Measurements from ENCODE around the gene UBASH3B. TPM values are rescaled to one million over a fixed set of nuclear protein-coding genes. Genes with fewer than 3 reads are reported as not detected.

The UBASH3B gene
- total and polyA plus RNA-seq, 2 donors (not counting 1 experiment from before 2014, with no cell fraction given): 13.1 to 44.4 TPM

- TF ChIP-seq EZH2 (IDR thresholded peaks at IDR 0.05; ENCODE audit: low read length, missing control alignments): no peak
- TF ChIP-seq CTCF (conservative IDR thresholded peaks at IDR 0.05 in 1 of 2, IDR thresholded peaks at IDR 0.05 in 1 of 2; ENCODE audit: low read depth in 1 of 2, low read length in 2 of 2): no peak
- no peaks in the 10 kb centered on the region for H3K4me1 ChIP-seq (ENCODE audit: control insufficient read depth, extremely low read depth, insufficient read depth, low read length)
- no peaks in the 10 kb centered on the region for H3K36me3 ChIP-seq (ENCODE audit: control insufficient read depth, insufficient read depth, low read length)
- no peak overlapping the region for H2AFZ ChIP-seq (ENCODE audit: low read length)
- H3K27me3 ChIP-seq (ENCODE audit: control insufficient read depth, insufficient read depth, low read length): no peaks in the 10 kb centered on the region
- no peak for DNase-seq (ENCODE audit: low read depth in 2 of 2)
- H3K27ac ChIP-seq (ENCODE audit: insufficient read depth, low read length): no peak overlapping the region
- no peak overlapping the region for H3K4me2 ChIP-seq (ENCODE audit: extremely low read depth, insufficient read depth, low read length)
- no peaks in the 10 kb centered on the region for H4K20me1 ChIP-seq (ENCODE audit: control insufficient read depth, extremely low read depth, insufficient read depth, low read length)
- no peaks in the 10 kb centered on the region for H3K9me3 ChIP-seq (ENCODE audit: control insufficient read depth, insufficient read depth, low read depth, low read length)
- no peaks in the 10 kb centered on the region for H3K79me2 ChIP-seq (ENCODE audit: control insufficient read depth, insufficient read depth, low read length)
- H3K4me3 ChIP-seq (replicated peaks in 1 of 4; ENCODE audit: control extremely low read depth in 1 of 4, insufficient read depth in 1 of 4, low read depth in 3 of 4, low read length in 4 of 4): no peak overlapping the region
- H3K9ac ChIP-seq (ENCODE audit: insufficient read depth, low read length): no peak overlapping the region
Observed at GRCh38 chr11:122763108-122763507, 107.6 kb downstream of the UBASH3B start.

- no peaks in the 10 kb centered on the region for H4K20me1 ChIP-seq (ENCODE audit: control insufficient read depth, extremely low read depth, insufficient read depth, low read length)
- H3K27me3 ChIP-seq (ENCODE audit: control insufficient read depth, insufficient read depth, low read length): no peaks in the 10 kb centered on the region
- no peak overlapping the region for H2AFZ ChIP-seq (ENCODE audit: low read length)
- H3K9ac ChIP-seq (ENCODE audit: insufficient read depth, low read length): no peak overlapping the region
- no peaks in the 10 kb centered on the region for H3K4me1 ChIP-seq (ENCODE audit: control insufficient read depth, extremely low read depth, insufficient read depth, low read length)
- no peak for DNase-seq (ENCODE audit: low read depth in 2 of 2)
- no peaks in the 10 kb centered on the region for H3K36me3 ChIP-seq (ENCODE audit: control insufficient read depth, insufficient read depth, low read length)
- H3K4me3 ChIP-seq (replicated peaks in 1 of 4; ENCODE audit: control extremely low read depth in 1 of 4, insufficient read depth in 1 of 4, low read depth in 3 of 4, low read length in 4 of 4): no peak overlapping the region
- H3K79me2 ChIP-seq (ENCODE audit: control insufficient read depth, insufficient read depth, low read length): no peaks in the 10 kb centered on the region
- H3K4me2 ChIP-seq (ENCODE audit: extremely low read depth, insufficient read depth, low read length): no peak overlapping the region
- H3K9me3 ChIP-seq (ENCODE audit: control insufficient read depth, insufficient read depth, low read depth, low read length): no peaks in the 10 kb centered on the region
- TF ChIP-seq CTCF (conservative IDR thresholded peaks at IDR 0.05 in 1 of 2, IDR thresholded peaks at IDR 0.05 in 1 of 2; ENCODE audit: low read depth in 1 of 2, low read length in 2 of 2) (no peak), EZH2 (IDR thresholded peaks at IDR 0.05; ENCODE audit: low read length, missing control alignments) (no peak)
- H3K27ac ChIP-seq (ENCODE audit: insufficient read depth, low read length): no peak overlapping the region
Observed at GRCh38 chr11:122764371-122765090, 109.0 kb downstream of the UBASH3B start.

GRCh38 chr11:122765487-122766131 is 110.1 kb downstream of the UBASH3B start:
- H3K4me1 ChIP-seq (ENCODE audit: control insufficient read depth, extremely low read depth, insufficient read depth, low read length): no peaks in the 10 kb centered on the region
- no peak overlapping the region for H3K4me2 ChIP-seq (ENCODE audit: extremely low read depth, insufficient read depth, low read length)
- no peak overlapping the region for H2AFZ ChIP-seq (ENCODE audit: low read length)
- no peak for TF ChIP-seq CTCF (conservative IDR thresholded peaks at IDR 0.05 in 1 of 2, IDR thresholded peaks at IDR 0.05 in 1 of 2; ENCODE audit: low read depth in 1 of 2, low read length in 2 of 2)
- TF ChIP-seq EZH2 (IDR thresholded peaks at IDR 0.05; ENCODE audit: low read length, missing control alignments): no peak
- DNase-seq (ENCODE audit: low read depth in 2 of 2): no peak
- no peak overlapping the region for H3K4me3 ChIP-seq (replicated peaks in 1 of 4; ENCODE audit: control extremely low read depth in 1 of 4, insufficient read depth in 1 of 4, low read depth in 3 of 4, low read length in 4 of 4)
- H4K20me1 ChIP-seq (ENCODE audit: control insufficient read depth, extremely low read depth, insufficient read depth, low read length): no peaks in the 10 kb centered on the region
- no peak overlapping the region for H3K27ac ChIP-seq (ENCODE audit: insufficient read depth, low read length)
- H3K9ac ChIP-seq (ENCODE audit: insufficient read depth, low read length): no peak overlapping the region
- no peaks in the 10 kb centered on the region for H3K36me3 ChIP-seq (ENCODE audit: control insufficient read depth, insufficient read depth, low read length)
- no peaks in the 10 kb centered on the region for H3K9me3 ChIP-seq (ENCODE audit: control insufficient read depth, insufficient read depth, low read depth, low read length)
- H3K79me2 ChIP-seq (ENCODE audit: control insufficient read depth, insufficient read depth, low read length): no peaks in the 10 kb centered on the region
- no peaks in the 10 kb centered on the region for H3K27me3 ChIP-seq (ENCODE audit: control insufficient read depth, insufficient read depth, low read length)

Measured in fibroblast of lung (primary cell).